HS-5 (cell line): Measurements from ENCODE around the gene WAS.

Experiments used
- DNase-seq: peaks from one replicate; pipeline ENCODE4 v3.0.0-alpha.2; 2012; ENCODE audit warnings: low read depth

WAS gene

GRCh38 chrX:48711929-48712505, 28.4 kb downstream of the WAS start:
- DNase-seq = no peak

DNA sequence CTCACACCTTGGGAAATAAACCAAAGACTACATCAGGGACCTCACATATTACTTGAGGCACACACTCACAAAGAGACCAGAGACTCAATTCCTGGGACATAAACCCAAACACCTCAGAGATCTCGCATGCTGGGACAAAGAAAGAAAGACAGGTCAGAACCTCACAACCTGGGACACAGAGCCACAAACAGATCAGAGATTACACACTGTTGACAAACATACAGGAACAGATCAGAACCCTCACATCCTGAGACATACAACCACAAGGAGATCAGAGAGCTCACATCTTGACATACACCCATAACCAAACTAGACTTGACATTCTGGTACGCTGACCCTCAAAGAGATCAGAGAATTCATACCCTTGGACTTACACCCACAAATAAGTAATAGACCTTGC, 30.2 kb downstream of the WAS start:
- no peak for DNase-seq

- DNase-seq = no peak
These were observed 31.0 kb downstream of the WAS start for GRCh38 chrX:48714573-48714972.

DNA sequence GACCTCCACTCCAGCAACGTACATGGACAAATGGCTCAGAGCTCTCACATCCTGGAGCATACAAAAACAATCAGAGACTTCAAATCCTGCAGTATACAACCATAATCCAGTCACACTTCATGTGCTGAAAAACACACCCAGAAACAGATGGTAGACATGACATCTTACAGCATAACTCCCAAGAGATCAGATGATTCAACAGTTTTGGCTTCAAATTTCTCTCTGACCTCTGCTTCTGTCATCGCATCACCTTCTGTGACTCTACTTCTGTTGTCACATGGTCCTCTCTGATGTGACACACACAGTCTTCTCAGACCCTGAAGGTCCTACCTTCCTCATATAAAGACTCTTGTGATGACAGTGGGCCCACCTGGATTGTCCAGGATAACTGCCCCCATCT, 31.5 kb downstream of the WAS start:
- no peak for DNase-seq

DNA sequence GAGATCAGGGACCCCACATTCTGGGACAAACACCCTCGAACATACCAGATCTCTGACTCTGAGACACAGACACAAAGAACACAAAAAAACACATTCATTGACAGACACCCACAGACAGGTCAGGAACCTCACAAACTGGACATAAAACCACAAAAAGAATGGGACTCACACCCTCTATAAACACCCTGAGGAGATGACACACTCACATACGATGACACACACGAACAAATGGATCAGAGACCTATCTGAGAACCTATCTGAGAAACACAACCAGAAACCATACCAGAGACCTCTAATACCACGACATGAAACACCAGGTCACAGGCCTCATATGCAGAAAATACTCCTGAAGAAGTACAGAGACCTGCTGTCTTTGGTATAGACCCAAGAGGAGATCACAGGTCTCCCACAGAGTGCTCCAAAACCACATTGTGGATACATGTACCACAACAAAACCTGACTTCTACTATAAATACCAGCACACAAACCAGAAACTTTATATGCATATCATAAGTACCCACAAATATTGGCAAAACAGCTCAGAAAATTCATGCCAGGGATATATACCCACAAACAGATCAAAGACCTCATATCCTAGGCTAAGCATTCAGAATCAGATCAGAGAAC, 32.4 kb downstream of the WAS start:
- no peak for DNase-seq

GRCh38 chrX:48719958-48720357, 36.4 kb downstream of the WAS start:
- no peak for DNase-seq

DNA sequence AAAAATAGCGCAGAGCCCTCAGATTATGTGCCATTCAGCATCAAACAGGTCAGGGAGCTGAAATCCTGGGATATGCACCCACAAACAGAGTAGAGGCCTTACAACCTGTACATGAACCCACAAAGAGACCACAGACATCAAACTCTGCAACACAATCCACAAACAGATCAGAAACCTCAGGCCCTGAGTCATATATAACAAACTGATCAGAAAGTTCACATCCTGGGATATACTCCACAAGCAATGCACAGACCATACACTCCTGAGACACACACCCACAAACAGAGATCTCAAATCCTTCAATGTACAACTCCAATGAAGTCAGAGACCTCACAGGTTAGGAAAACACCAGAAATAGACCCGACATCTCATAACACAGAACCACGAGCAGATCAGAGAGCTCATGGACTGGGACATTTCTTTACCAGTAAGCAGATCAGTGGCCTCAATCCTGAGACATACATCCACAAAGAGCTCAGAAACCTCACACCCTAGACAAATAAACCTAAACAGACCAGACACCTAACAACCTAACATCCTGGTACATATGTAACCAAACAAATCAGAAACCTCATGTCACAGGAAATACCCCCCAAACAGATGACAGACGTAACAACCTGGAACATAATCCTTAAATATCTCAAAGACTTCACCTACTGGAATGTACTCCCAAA, 37.1 kb downstream of the WAS start:
- no peak for DNase-seq

DNA sequence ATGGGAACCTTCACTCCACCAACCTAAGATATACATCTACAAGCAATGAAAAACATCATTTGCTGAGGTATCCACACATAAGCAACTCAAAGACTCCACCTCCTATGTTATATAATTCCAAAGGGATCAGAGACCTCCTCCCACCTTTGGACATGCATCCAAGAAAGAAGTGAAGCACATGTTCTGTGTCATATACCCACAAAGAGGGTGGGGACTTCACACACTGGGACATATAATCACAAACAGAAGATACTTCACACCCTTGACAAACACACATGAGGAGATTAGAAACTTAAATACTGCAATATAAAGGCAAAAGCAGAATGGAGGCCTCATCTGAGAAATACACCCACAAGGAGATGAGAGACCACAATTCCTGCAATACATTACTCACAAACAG, 38.3 kb downstream of the WAS start:
- DNase-seq = no peak

DNA sequence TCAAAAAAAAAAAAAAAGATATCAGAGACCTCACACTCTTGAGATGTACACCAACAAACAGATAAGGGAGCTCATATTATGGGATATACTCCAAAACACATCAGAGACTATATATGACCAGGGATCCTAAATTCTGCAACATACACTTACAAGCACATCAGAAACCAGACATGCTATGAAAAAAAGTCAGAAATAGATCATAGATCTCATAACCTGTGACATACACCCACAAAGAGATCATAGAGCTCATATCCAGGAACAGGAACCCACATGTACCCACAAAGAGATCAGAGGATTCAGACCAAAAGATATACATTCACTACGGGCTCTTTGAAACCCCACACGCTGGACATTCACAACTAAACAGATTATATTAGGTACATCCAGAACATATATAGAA, 43.0 kb downstream of the WAS start:
- DNase-seq = no peak

DNA sequence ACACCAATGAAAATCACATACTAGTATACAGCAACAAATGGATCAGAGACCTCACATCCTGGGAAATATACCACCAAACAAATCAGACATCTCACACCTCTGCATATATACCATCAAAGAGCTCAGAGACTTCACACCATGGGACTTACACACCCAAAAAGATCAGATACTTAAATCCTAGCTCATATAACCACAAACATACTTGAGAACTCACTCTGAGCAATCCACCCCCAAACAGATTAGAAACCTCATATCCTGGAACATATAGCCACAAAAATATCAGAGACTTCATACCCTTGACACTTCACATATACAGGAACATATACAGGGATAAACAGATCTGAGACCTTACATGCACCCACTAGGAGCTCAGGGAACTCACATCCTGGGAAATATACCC, 45.1 kb downstream of the WAS start:
- no peak for DNase-seq

- DNase-seq = no peak
These were observed 52.7 kb downstream of the WAS start for GRCh38 chrX:48736303-48736702.

- DNase-seq = no peak
These were observed 53.2 kb downstream of the WAS start for GRCh38 chrX:48736878-48737212.

DNA sequence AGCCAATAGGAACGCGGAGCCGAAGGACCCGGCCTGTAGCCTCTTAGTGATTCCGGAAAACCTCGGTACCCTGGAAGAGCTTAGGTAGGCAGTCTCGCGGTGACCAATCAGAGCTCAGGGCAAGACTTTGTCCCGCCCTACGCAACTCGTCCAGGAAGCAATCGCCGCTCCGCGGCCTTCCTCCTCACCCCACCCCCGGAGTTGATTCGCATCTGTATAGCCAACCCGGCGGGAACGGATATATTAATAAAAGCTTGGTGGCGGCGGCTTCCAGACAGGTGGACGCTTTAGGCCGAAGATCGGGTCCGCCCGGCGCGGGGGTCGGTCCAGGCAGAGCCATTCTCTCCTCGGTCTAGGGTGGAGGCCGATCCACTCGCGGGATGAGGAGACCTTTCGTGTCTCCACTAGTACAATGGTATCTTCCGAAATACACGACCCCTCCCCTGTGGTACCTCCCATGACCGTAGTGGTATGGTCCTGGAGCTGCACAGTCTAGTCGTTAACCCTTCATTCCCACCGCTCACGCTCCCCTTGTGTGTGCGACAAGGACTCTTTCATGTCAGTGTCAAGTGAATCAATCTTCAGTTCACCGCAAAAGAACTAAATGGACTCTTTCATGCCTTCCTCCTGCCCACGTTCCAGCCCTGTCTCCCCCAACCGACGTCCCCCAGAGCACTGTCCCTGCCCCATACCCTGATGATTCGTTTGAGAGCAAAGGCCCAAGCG, 53.8 kb downstream of the WAS start:
- DNase-seq = peak; percentile 83

DNA sequence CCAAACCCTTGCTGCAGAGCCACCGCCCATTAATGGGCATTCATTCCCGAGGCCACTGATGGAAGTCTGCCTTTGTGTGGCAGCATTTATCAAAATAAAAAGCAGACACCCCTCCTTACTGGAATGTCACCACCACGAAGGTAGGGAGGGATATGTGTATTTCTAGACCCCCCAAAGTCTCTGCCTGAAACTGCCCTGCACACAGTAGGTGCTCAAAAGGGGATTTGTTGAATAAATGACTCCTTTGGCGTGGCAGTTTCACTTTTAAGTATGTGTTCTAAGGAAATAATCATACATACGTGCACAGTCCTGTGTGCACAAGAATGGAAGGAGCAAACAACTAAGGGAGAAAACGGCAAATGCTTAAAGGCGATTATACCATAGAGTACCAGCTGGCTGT, 54.3 kb downstream of the WAS start:
- DNase-seq = no peak
